H9 (cell line): ENCODE results near the gene RAB2B. TPM values are rescaled to one million over a fixed set of nuclear protein-coding genes. Genes with fewer than 3 reads are reported as not detected.

Source experiments
- DNase-seq: peaks from one replicate; pipeline ENCODE4 v3.0.0-alpha.2; 2017
- H2AFZ ChIP-seq: one replicate; pipeline ENCODE4 v1.6.1; 2013; ENCODE audit warnings: mild to moderate bottlenecking, low read length, control low read depth, moderate library complexity
- H2AK5ac ChIP-seq: 2 replicates; pipeline ENCODE4 v1.6.1; 2013; ENCODE audit warnings: low read length, control low read depth, mixed read lengths; ENCODE audit not compliant: insufficient read length
- H2BK120ac ChIP-seq: one replicate; pipeline ENCODE4 v1.6.1; 2013; ENCODE audit warnings: low read depth, mild to moderate bottlenecking, low read length, control low read depth, inconsistent platforms; ENCODE audit not compliant: poor library complexity, severe bottlenecking
- H2BK12ac ChIP-seq: 2 replicates; pipeline ENCODE4 v1.6.1; 2013; ENCODE audit warnings: low read length, control low read depth, mixed read lengths, low read depth; ENCODE audit not compliant: insufficient read length
- H2BK15ac ChIP-seq: 2 replicates; pipeline ENCODE4 v1.6.1; 2013; ENCODE audit warnings: low read depth, low read length, control low read depth
- H2BK20ac ChIP-seq: one replicate; pipeline ENCODE4 v1.6.1; 2013; ENCODE audit warnings: low read depth, mild to moderate bottlenecking, low read length, control low read depth, inconsistent platforms; ENCODE audit not compliant: poor library complexity, severe bottlenecking
- H2BK5ac ChIP-seq: 2 replicates; pipeline ENCODE4 v1.6.1; 2013; ENCODE audit warnings: low read length, control low read depth, mixed read lengths; ENCODE audit not compliant: insufficient read length
- H3K14ac ChIP-seq: 2 replicates; pipeline ENCODE4 v1.6.1; 2013; ENCODE audit warnings: low read length, control low read depth; ENCODE audit not compliant: insufficient read depth
- H3K18ac ChIP-seq: 2 replicates; pipeline ENCODE4 v1.6.1; 2013; ENCODE audit warnings: low read depth, mild to moderate bottlenecking, mixed read lengths, low read length, control low read depth; ENCODE audit not compliant: insufficient read length
- H3K23ac ChIP-seq: 2 replicates; pipeline ENCODE4 v1.6.1; 2013; ENCODE audit warnings: low read length, control low read depth, mixed read lengths, low read depth; ENCODE audit not compliant: insufficient read length
- H3K23me2 ChIP-seq: 2 replicates; pipeline ENCODE4 v1.6.1; 2013; ENCODE audit warnings: low read depth, mild to moderate bottlenecking, mixed read lengths, low read length, control low read depth; ENCODE audit not compliant: insufficient read length, poor library complexity, severe bottlenecking
- H3K27ac ChIP-seq: 2 replicates; pipeline ENCODE4 v1.5.1; 2013; ENCODE audit warnings: low read length, control low read depth, mixed read lengths, low read depth; ENCODE audit not compliant: insufficient read length
- H3K27me3 ChIP-seq: 2 replicates; pipeline ENCODE4 v1.6.1; 2013; ENCODE audit warnings: low read length, control low read depth, inconsistent platforms; ENCODE audit not compliant: insufficient read depth
- H3K4ac ChIP-seq: 2 replicates; pipeline ENCODE4 v1.6.1; 2013; ENCODE audit warnings: low read depth, mild to moderate bottlenecking, control low read depth, inconsistent platforms, low read length, moderate library complexity
- H3K4me1 ChIP-seq: 2 replicates; pipeline ENCODE4 v1.6.1; 2013; ENCODE audit warnings: low read length, control low read depth, inconsistent platforms; ENCODE audit not compliant: insufficient read depth
- H3K4me2 ChIP-seq: 2 replicates; pipeline ENCODE4 v1.6.1; 2013; ENCODE audit warnings: low read length, control low read depth, mixed read lengths; ENCODE audit not compliant: insufficient read length, insufficient read depth
- H3K56ac ChIP-seq: 2 replicates; pipeline ENCODE4 v1.6.1; 2013; ENCODE audit warnings: low read depth, mild to moderate bottlenecking, mixed read lengths, low read length, control low read depth; ENCODE audit not compliant: insufficient read length
- H3K79me1 ChIP-seq: 2 replicates; pipeline ENCODE4 v1.6.1; 2013; ENCODE audit warnings: low read depth, mild to moderate bottlenecking, moderate library complexity, low read length, control low read depth, inconsistent platforms; ENCODE audit not compliant: insufficient read depth, poor library complexity, severe bottlenecking
- H3K79me2 ChIP-seq: 2 replicates; pipeline ENCODE4 v1.6.1; 2013; ENCODE audit warnings: low read length, control low read depth, inconsistent platforms; ENCODE audit not compliant: insufficient read depth
- H3K9ac ChIP-seq: 2 replicates; pipeline ENCODE4 v1.6.1; 2013; ENCODE audit warnings: low read length, control low read depth, mixed read lengths; ENCODE audit not compliant: insufficient read length; ENCODE audit errors: extremely low read depth
- H3K9me3 ChIP-seq: one replicate; pipeline ENCODE4 v1.6.1; 2013; ENCODE audit warnings: low read depth, low read length, inconsistent platforms; ENCODE audit not compliant: control insufficient read depth
- H3T11ph ChIP-seq: one replicate; pipeline ENCODE4 v1.6.1; 2013; ENCODE audit warnings: mild to moderate bottlenecking, low read length, control low read depth, inconsistent platforms
- H4K20me1 ChIP-seq: one replicate; pipeline ENCODE4 v1.6.1; 2013; ENCODE audit not compliant: control insufficient read depth, insufficient read length, insufficient read depth
- H4K5ac ChIP-seq: 2 replicates; pipeline ENCODE4 v1.6.1; 2013; ENCODE audit warnings: low read depth, mild to moderate bottlenecking, mixed read lengths, low read length, control low read depth; ENCODE audit not compliant: insufficient read length
- H4K8ac ChIP-seq: replicated peaks from 2 replicates; pipeline ENCODE4 v1.6.1; 2013; ENCODE audit warnings: low read length, control low read depth, mixed read lengths, low read depth; ENCODE audit not compliant: insufficient read length
- H4K91ac ChIP-seq: 2 replicates; pipeline ENCODE4 v1.6.1; 2013; ENCODE audit warnings: low read depth, mild to moderate bottlenecking, moderate library complexity, mixed read lengths, low read length, control low read depth; ENCODE audit not compliant: insufficient read length
- H3K27ac Mint-ChIP-seq, 3 experiments: 2 replicates in 2 of 3; 3 replicates in 1 of 3; pipeline ENCODE4 v1.8.0; 2020 to 2021; ENCODE audit warnings: mixed read lengths in 3 of 3, mild to moderate bottlenecking in 1 of 3, moderate library complexity in 1 of 3
- H3K27me3 Mint-ChIP-seq: 2 replicates; pipeline ENCODE4 v1.8.0; 2021; ENCODE audit warnings: low read depth, mild to moderate bottlenecking, moderate library complexity, mixed read lengths
- H3K36me3 Mint-ChIP-seq, 3 experiments: 2 replicates in 2 of 3; 3 replicates in 1 of 3; pipeline ENCODE4 v1.8.0; 2020 to 2021; ENCODE audit warnings: low read depth in 3 of 3, mixed read lengths in 3 of 3; ENCODE audit not compliant: insufficient read depth in 1 of 3
- H3K4me1 Mint-ChIP-seq, 2 experiments: 2 replicates each; pipeline ENCODE4 v1.8.0; 2020; ENCODE audit warnings: mixed read lengths in 2 of 2
- H3K4me3 Mint-ChIP-seq, 2 experiments: 2 replicates in 1 of 2; 3 replicates in 1 of 2; pipeline ENCODE4 v1.8.0; 2020 to 2021; ENCODE audit warnings: mild to moderate bottlenecking in 2 of 2, mixed read lengths in 2 of 2, moderate library complexity in 1 of 2
- H3K9me3 Mint-ChIP-seq, 2 experiments: 2 replicates in 1 of 2; 3 replicates in 1 of 2; pipeline ENCODE4 v1.8.0; 2020; ENCODE audit warnings: mild to moderate bottlenecking in 2 of 2, mixed read lengths in 2 of 2, moderate library complexity in 1 of 2
- CTCF ChIP-seq: fragments of 200-600 bp; sonication (generic); conservative IDR thresholded peaks from 3 replicates; pipeline ENCODE4 v1.8.0; 2021; ENCODE audit warnings: antibody characterized with exemption, mild to moderate bottlenecking
- WGBS: extraction: QIAGEN DNeasy Blood & Tissue Kit; methylation state at CpG from one replicate; pipeline ENCODE4 v1.1.7; 2013; ENCODE audit warnings: missing lambda C conversion rate, low lambda C conversion rate, mixed read lengths; ENCODE audit not compliant: insufficient read length; ENCODE audit errors: extremely low coverage; 5-methylcytosine and 5-hydroxymethylcytosine counted together
- total RNA-seq: library from RNA; stranded (reverse); gene quantifications from 2 replicates; pipeline ENCODE4 v1.2.1, GENCODE V29; 2021

RAB2B gene
- total RNA-seq, 1 experiment from 2014 or later: 27.9 TPM

GRCh38 chr14:21414137-21414631 is 62.6 kb downstream of the RAB2B start:
- no peaks in the 10 kb centered on the region for H3K9me3 Mint-ChIP-seq
- no peaks in the 10 kb centered on the region for H3K9me3 ChIP-seq
- no peaks in the 10 kb centered on the region for H3K4me1 Mint-ChIP-seq
- H3K4me2 ChIP-seq: no peak overlapping the region
- no peak overlapping the region for H3K23ac ChIP-seq
- no peak overlapping the region for H4K5ac ChIP-seq
- no peak overlapping the region for H3K27ac Mint-ChIP-seq
- H3K79me2 ChIP-seq: no peaks in the 10 kb centered on the region
- H2BK15ac ChIP-seq: no peak overlapping the region
- H3K4me3 Mint-ChIP-seq: no peak overlapping the region
- H2AK5ac ChIP-seq: no peak overlapping the region
- H3K9ac ChIP-seq: no peak overlapping the region
- no peak for TF ChIP-seq CTCF
- no peaks in the 10 kb centered on the region for H3K27me3 ChIP-seq
- no peak overlapping the region for H3K4ac ChIP-seq
- H2BK12ac ChIP-seq: no peak overlapping the region
- peaks cover 39 to 92% (median 78%) of the 10 kb centered on the region in 3 experiments; a peak in 6 of 7 replicates for H3K36me3 Mint-ChIP-seq
- H3K27ac ChIP-seq: no peak overlapping the region
- no peaks in the 10 kb centered on the region for H3K4me1 ChIP-seq
- H3K27me3 Mint-ChIP-seq: no peaks in the 10 kb centered on the region
- no peak overlapping the region for H4K91ac ChIP-seq
- no peak for DNase-seq
- no peak overlapping the region for H2BK5ac ChIP-seq
- H3K79me1 ChIP-seq: peaks cover 3% of the 10 kb centered on the region
- H2BK120ac ChIP-seq: no peak overlapping the region
- H4K8ac ChIP-seq: no peak overlapping the region
- no peak overlapping the region for H3K56ac ChIP-seq
- H3K23me2 ChIP-seq: no peaks in the 10 kb centered on the region
- no peaks in the 10 kb centered on the region for H4K20me1 ChIP-seq
- no peak overlapping the region for H3K14ac ChIP-seq
- WGBS: no CpG with 5 or more reads among the region's 1 CpG
- H2AFZ ChIP-seq: no peak overlapping the region
- no peak overlapping the region for H2BK20ac ChIP-seq
- H3T11ph ChIP-seq: no peak overlapping the region
- no peak overlapping the region for H3K18ac ChIP-seq

Other genes with a start within 250 kb of the RAB2B start
- gene HNRNPC, start 207.5 kb downstream of the RAB2B start, total RNA-seq: 1,044 and 1,062 TPM in 2 replicates
- gene RPGRIP1, start 196.9 kb downstream of the RAB2B start, total RNA-seq: 0.07 and 0.59 TPM in 2 replicates
- gene SUPT16H, start 92.9 kb downstream of the RAB2B start, total RNA-seq: 210 and 215 TPM in 2 replicates
- 132 and 135 TPM in 2 replicates for gene CHD8, start 20.8 kb downstream of the RAB2B start, total RNA-seq
- 58.0 and 64.7 TPM in 2 replicates for gene TOX4, start 236 bp upstream of the RAB2B start, total RNA-seq
- 84.1 and 84.4 TPM in 2 replicates for gene METTL3, start 34.4 kb upstream of the RAB2B start, total RNA-seq
- 287 and 299 TPM in 2 replicates for gene SALL2, start 49.4 kb upstream of the RAB2B start, total RNA-seq
- gene OR10G3, start 103.1 kb upstream of the RAB2B start, total RNA-seq: not detected in 2 replicates
- gene OR10G2, start 158.0 kb upstream of the RAB2B start, total RNA-seq: not detected in 2 replicates
- not detected in 2 replicates for gene OR4E2, start 176.9 kb upstream of the RAB2B start, total RNA-seq
- not detected in 2 replicates for gene OR4E1, start 196.9 kb upstream of the RAB2B start, total RNA-seq